HepG2 (cell line): Measurements from ENCODE around the gene HOMEZ. TPM values are rescaled to one million over a fixed set of nuclear protein-coding genes. Genes with fewer than 3 reads are reported as not detected.
A peak's percentile ranks its signal among the peaks of the same experiment; 100 is the strongest.

Source experiments
- ETV6 ChIP-seq: sonication (generic); formaldehyde crosslinking; conservative IDR thresholded peaks from 2 replicates; pipeline ENCODE4 v1.4.0; 2020; ENCODE audit warnings: missing genetic modification reagents
- HDAC6 ChIP-seq: fragments of 200-600 bp; sonication (generic); IDR thresholded peaks from 2 replicates; pipeline ENCODE4 v1.7.0; 2017; ENCODE audit warnings: mild to moderate bottlenecking, antibody characterized with exemption, low read length, low read depth
- HNF4G ChIP-seq, 2 experiments: sonication (generic) in 1 of 2; formaldehyde crosslinking in 1 of 2; IDR thresholded peaks; 2 replicates each; pipeline versions ENCODE4 v1.4.0 to v1.6.1; 2011 to 2020; ENCODE audit warnings: borderline replicate concordance in 2 of 2, low read depth in 2 of 2, mild to moderate bottlenecking in 2 of 2, low read length in 1 of 2, missing genetic modification reagents in 1 of 2, moderate library complexity in 1 of 2
- HOXA9 ChIP-seq: sonication (generic); formaldehyde crosslinking; IDR thresholded peaks from 2 replicates; pipeline ENCODE4 v1.8.1; 2022; ENCODE audit warnings: missing genetic modification reagents, mild to moderate bottlenecking, moderate library complexity, borderline replicate concordance
- IKZF5 ChIP-seq: IDR thresholded peaks from 2 replicates; pipeline ENCODE4 v1.6.1; 2018; ENCODE audit warnings: missing genetic modification reagents, mild to moderate bottlenecking, missing compliant biosample characterization
- IRF1 ChIP-seq: sonication (generic); formaldehyde crosslinking; IDR thresholded peaks from 2 replicates; pipeline ENCODE4 v1.4.0; 2020; ENCODE audit warnings: low read depth, mild to moderate bottlenecking, missing genetic modification reagents
- MIER3 ChIP-seq: IDR thresholded peaks from 2 replicates; pipeline ENCODE4 v1.6.1; 2016; ENCODE audit warnings: missing compliant biosample characterization, borderline replicate concordance
- PBX2 ChIP-seq: IDR thresholded peaks from 2 replicates; pipeline ENCODE4 v1.6.1; 2016; ENCODE audit warnings: control low read depth
- PHF20 ChIP-seq: sonication (generic); formaldehyde crosslinking; IDR thresholded peaks from 2 replicates; pipeline ENCODE4 v1.5.0; 2020; ENCODE audit warnings: mild to moderate bottlenecking, missing genetic modification reagents
- PLRG1 ChIP-seq: fragments of 450-650 bp; conservative IDR thresholded peaks from 2 replicates; pipeline ENCODE4 v1.6.1; 2016
- PRDM4 ChIP-seq: sonication (generic); formaldehyde crosslinking; IDR thresholded peaks from 2 replicates; pipeline ENCODE4 v1.9.0; 2021; ENCODE audit warnings: missing genetic modification reagents, borderline replicate concordance
- ZBTB34 ChIP-seq: sonication (generic); formaldehyde crosslinking; IDR thresholded peaks from 2 replicates; pipeline ENCODE4 v1.8.0; 2022; ENCODE audit warnings: mild to moderate bottlenecking, missing genetic modification reagents
- ZNF256 ChIP-seq: sonication (generic); formaldehyde crosslinking; conservative IDR thresholded peaks from 2 replicates; pipeline ENCODE4 v1.4.0; 2020; ENCODE audit warnings: missing genetic modification reagents
- ZNF547 ChIP-seq: sonication (generic); formaldehyde crosslinking; IDR thresholded peaks from 2 replicates; pipeline ENCODE4 v1.5.1; 2020; ENCODE audit warnings: mild to moderate bottlenecking, missing genetic modification reagents
- ZNF781 ChIP-seq: sonication (generic); formaldehyde crosslinking; IDR thresholded peaks from 2 replicates; pipeline ENCODE4 v1.5.1; 2020; ENCODE audit warnings: borderline replicate concordance, mild to moderate bottlenecking, missing genetic modification reagents; ENCODE audit errors: not compliant biosample characterization
- ZNF788 ChIP-seq: sonication (generic); formaldehyde crosslinking; IDR thresholded peaks from 2 replicates; pipeline ENCODE4 v1.5.0; 2020; ENCODE audit warnings: mild to moderate bottlenecking, missing genetic modification reagents, borderline replicate concordance
- ZZZ3 ChIP-seq: sonication (generic); formaldehyde crosslinking; IDR thresholded peaks from 2 replicates; pipeline ENCODE4 v1.4.0; 2020; ENCODE audit warnings: missing genetic modification reagents, mild to moderate bottlenecking, borderline replicate concordance
- polyA plus RNA-seq, 8 experiments: library from polyadenylated mRNA; depleted of rRNA in 3 of 8; stranded (reverse) in 7 of 8; unstranded in 1 of 8; fragments of >200 nt; fragmentation: Illumina TruSeq in 4 of 8; extraction: Trizol in 4 of 8; gene quantifications; 2 replicates each; pipeline versions ENCODE4 v1.2.1 to v1.2.3, GENCODE V29; 2011 to 2016; ENCODE audit warnings: low read depth in 4 of 8, missing spikeins in 1 of 8, mixed read lengths in 1 of 8; ENCODE audit not compliant: insufficient read depth in 1 of 8
- total RNA-seq, 5 experiments: library from RNA; depleted of rRNA; stranded (reverse); fragments of >200 nt; fragmentation: Illumina TruSeq; extraction: Trizol; gene quantifications; 2 replicates each; pipeline ENCODE4 v1.2.3, GENCODE V29; 2016; ENCODE audit warnings: low read depth in 1 of 5
- TF ChIP-seq, protein P1 (sequence below): sonication (generic); formaldehyde crosslinking; IDR thresholded peaks from 2 replicates; pipeline ENCODE4 v1.4.0; 2020; ENCODE audit warnings: mild to moderate bottlenecking, missing genetic modification reagents, borderline replicate concordance

HOMEZ gene
- total and polyA plus RNA-seq, 2 of the 13 experiments (the other 11 are each of a cell fraction or from before 2014, with no cell fraction given), result 14.5 to 31.8 TPM

DNA sequence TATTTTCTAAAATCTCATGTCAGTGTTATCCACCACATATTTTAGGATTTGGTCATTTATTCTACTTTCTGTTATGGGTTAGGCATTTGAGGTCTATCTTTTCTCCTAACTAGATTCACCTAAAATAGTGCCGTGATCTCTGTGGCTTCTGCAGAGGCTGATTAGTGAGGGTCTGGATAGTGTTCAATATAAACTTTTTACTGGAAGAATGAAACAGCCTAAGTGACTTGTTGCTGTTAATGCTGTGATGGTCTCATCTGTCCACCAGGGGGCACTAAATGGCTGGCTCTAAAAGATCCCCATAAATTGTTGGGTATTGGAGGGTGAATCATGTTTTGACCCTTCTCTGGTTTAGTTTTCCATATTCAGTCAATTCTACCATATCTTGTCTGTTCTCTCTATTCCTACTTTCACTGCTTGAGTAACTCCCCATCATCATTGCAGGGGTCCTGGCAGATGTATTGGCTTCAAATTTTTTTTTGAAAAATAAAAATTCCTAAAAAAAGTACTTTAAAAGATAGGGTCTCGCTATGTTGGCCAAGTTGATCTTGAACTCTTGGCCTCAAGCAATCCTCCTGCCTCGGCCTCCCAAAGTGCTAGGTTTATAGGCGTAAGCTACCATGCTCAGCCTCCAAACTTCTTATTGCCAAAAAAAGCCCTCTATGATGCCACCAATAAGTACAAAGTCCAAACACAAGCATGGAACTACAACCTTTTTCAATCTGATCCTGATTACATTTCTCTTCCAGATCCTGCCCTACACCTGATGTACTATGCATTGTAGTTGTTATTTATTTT, 42.2 kb upstream of the HOMEZ start (continued):
- no peak for TF ChIP-seq ZZZ3 (CRISPR knock-in tag)
- TF ChIP-seq ZBTB34 (CRISPR knock-in tag), result 0 out of 2 replicates have a peak, but pooled peaks have one; percentile 50
- no peak for TF ChIP-seq HOXA9 (CRISPR knock-in tag)
- no peak for TF ChIP-seq IRF1 (CRISPR knock-in tag)
- TF ChIP-seq MIER3, result 0 out of 2 replicates have a peak, but pooled peaks have one; percentile 70
- no peak for TF ChIP-seq PHF20 (CRISPR knock-in tag)
- TF ChIP-seq, protein P1, sequence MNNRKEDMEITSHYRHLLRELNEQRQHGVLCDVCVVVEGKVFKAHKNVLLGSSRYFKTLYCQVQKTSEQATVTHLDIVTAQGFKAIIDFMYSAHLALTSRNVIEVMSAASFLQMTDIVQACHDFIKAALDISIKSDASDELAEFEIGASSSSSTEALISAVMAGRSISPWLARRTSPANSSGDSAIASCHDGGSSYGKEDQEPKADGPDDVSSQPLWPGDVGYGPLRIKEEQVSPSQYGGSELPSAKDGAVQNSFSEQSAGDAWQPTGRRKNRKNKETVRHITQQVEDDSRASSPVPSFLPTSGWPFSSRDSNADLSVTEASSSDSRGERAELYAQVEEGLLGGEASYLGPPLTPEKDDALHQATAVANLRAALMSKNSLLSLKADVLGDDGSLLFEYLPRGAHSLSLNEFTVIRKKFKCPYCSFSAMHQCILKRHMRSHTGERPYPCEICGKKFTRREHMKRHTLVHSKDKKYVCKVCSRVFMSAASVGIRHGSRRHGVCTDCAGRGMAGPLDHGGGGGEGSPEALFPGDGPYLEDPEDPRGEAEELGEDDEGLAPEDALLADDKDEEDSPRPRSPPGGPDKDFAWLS (CRISPR knock-in tag), result no peak
- TF ChIP-seq IKZF5 (CRISPR knock-in tag), result 0 out of 2 replicates have a peak, but pooled peaks have one; percentile 42
- TF ChIP-seq ZNF547 (CRISPR knock-in tag), result peak; percentile 63; the same call in 1 of the 2 replicates
- peak; percentile 81; the same call in 1 of the 2 replicates for TF ChIP-seq ETV6
- no peak for TF ChIP-seq ZNF788 (CRISPR knock-in tag)
- no peak for TF ChIP-seq ZNF781 (CRISPR knock-in tag)
- no peak for TF ChIP-seq PLRG1
- TF ChIP-seq HNF4G (IDR thresholded peaks at IDR 0.05; ENCODE audit: borderline replicate concordance, low read depth, low read length), result no peak; the same call in 1 of the 2 replicates
- TF ChIP-seq HNF4G (CRISPR knock-in tag; IDR thresholded peaks at IDR 0.05; ENCODE audit: borderline replicate concordance, low read depth), result 0 out of 2 replicates have a peak, but pooled peaks have one; percentile 38
- no peak for TF ChIP-seq ZNF256 (CRISPR knock-in tag)
- no peak for TF ChIP-seq HDAC6
- no peak for TF ChIP-seq PBX2 (CRISPR knock-in tag)
- TF ChIP-seq PRDM4 (CRISPR knock-in tag), result 0 out of 2 replicates have a peak, but pooled peaks have one; percentile 33
